ENCODE results near the gene OR2V1. TPM values are rescaled to one million over a fixed set of nuclear protein-coding genes. Genes with fewer than 3 reads are reported as not detected.

Gene OR2V1
- polyA plus RNA-seq, 1 donor (not counting 4 experiments of a cell fraction or from before 2014, with no cell fraction given): not detected

DNA sequence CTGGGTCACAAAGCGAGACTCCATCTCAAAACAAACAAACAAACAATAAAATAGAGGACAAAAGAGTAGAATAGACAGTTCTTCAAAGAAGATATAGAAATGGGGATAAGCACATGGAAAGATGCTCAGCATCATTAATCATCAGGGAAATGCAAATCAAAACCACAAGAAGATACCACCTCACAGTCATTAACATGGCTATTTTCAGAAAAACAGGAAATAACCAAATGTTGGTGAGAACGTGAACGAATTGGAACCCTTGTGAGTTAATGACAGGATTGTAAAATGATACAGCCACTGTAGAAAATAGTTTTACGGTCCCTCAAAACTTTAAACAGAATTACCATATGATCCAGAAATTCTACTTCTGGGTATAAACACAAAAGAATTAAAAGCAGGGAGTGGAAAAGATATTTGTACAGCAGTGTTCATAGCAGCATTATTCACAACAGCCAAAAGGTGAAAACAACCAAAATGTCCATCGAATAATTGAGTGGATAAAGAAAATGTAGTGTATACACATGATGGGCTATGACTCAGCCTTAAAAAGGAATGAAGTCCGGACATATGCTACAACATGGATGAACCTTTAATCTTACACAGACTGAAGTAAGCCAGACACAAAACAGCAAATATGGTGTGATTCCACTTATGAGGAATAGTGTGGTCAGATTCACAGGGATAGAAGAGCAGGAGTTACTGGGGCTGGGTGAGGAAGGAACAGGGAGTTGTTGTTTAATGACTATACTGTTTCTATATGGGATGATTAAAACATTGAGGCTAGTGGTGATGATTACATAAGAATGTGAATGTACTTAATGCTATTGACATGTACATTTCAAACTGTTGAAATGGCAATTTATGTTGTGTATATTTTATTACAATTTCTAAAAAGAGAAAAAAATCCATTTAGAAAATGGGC lies 36.1 kb upstream of the OR2V1 start:
- Histone ChIP-seq H3K9me1 (ENCODE audit: control insufficient read depth, extremely low read depth, insufficient read depth, low read length) (no peaks in the 10 kb centered on the region), H3K27me3 (ENCODE audit: control insufficient read depth, extremely low read depth, insufficient read depth, low read length) (no peaks in the 10 kb centered on the region), H3K79me2 (ENCODE audit: control insufficient read depth, insufficient read depth, low read length) (no peaks in the 10 kb centered on the region), H4K20me1 (ENCODE audit: control insufficient read depth, extremely low read depth, insufficient read depth, low read length) (no peaks in the 10 kb centered on the region), H3K27ac (ENCODE audit: control insufficient read depth, insufficient read depth, low read length) (no peak overlapping the region), H3K4me1 (ENCODE audit: control insufficient read depth, extremely low read depth, insufficient read depth, low read length) (peaks cover 8% of the 10 kb centered on the region), H3K4me3 (ENCODE audit: control insufficient read depth in 2 of 3, extremely low read depth in 1 of 3, insufficient read depth in 2 of 3, low read depth in 1 of 3, low read length in 3 of 3) (no peak overlapping the region), H2AFZ (ENCODE audit: control insufficient read depth, low read length) (no peak overlapping the region), H3K9me3 (ENCODE audit: control insufficient read depth, low read depth, low read length) (no peaks in the 10 kb centered on the region), H3K9ac (ENCODE audit: control insufficient read depth, extremely low read depth, insufficient read depth, low read length) (no peak overlapping the region), H3K36me3 (ENCODE audit: control insufficient read depth in 2 of 2, extremely low read depth in 1 of 2, insufficient read depth in 2 of 2, low read length in 2 of 2) (no peaks in the 10 kb centered on the region), H3K4me2 (ENCODE audit: control insufficient read depth, extremely low read depth, insufficient read depth, low read depth, low read length) (no peak overlapping the region)
- dilution Hi-C loops (cut with MboI; ENCODE audit: extremely low pct_ligation_motif_present, low sequenced_read_pairs): no loop called here
- FAIRE-seq (no peak), DNase-seq (ENCODE audit: low read depth, low spot score) (no peak)
- TF ChIP-seq, protein P1, sequence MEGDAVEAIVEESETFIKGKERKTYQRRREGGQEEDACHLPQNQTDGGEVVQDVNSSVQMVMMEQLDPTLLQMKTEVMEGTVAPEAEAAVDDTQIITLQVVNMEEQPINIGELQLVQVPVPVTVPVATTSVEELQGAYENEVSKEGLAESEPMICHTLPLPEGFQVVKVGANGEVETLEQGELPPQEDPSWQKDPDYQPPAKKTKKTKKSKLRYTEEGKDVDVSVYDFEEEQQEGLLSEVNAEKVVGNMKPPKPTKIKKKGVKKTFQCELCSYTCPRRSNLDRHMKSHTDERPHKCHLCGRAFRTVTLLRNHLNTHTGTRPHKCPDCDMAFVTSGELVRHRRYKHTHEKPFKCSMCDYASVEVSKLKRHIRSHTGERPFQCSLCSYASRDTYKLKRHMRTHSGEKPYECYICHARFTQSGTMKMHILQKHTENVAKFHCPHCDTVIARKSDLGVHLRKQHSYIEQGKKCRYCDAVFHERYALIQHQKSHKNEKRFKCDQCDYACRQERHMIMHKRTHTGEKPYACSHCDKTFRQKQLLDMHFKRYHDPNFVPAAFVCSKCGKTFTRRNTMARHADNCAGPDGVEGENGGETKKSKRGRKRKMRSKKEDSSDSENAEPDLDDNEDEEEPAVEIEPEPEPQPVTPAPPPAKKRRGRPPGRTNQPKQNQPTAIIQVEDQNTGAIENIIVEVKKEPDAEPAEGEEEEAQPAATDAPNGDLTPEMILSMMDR (optimal IDR thresholded peaks at IDR 0.05 in 1 of 3, IDR thresholded peaks at IDR 0.05 in 1 of 3, conservative IDR thresholded peaks at IDR 0.05 in 1 of 3; ENCODE audit: extremely low read depth in 1 of 3, insufficient read depth in 2 of 3, low read length in 3 of 3): no peak
- TF ChIP-seq EZH2 (IDR thresholded peaks at IDR 0.05; ENCODE audit: low read length): no peak

DNA sequence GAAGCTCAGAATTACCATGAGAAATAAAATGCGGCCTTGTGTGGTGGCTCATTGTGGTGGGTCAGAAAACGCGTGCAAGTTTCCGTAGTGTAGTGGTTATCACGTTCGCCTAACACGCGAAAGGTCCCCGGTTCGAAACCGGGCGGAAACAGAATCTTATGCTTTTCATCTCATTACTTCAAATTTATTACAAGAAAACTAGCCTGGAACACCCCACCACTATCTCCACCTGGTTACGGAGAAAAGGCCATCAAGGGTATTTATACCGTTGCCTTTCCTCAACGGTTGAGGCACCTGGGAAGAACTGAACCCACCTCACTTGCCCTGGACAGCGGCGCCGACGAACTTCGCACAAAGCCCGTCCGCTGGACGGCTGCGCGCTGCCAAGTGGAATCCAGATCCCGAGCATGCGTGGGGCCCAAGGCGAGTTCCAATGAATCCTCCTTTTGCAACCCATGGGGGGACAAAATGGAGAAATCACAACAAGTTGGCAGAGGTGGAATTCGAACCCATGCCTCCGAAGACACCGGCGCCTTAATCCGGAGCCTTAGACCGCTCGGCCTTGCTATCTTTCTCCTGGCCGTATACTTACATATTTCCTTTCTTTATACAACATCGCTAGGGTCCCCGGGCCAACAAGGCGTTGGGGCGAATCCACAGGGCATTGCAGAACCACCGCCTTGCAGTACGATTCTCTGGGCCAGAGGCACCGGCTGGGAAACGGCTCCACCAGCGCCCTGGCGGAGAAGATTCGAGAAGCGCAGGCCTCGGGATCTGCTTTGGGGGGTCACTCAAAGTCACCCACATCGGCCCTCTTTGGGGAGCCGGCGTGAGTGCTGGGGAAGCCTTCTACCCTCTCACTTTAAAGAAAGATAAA lies 33.3 kb upstream of the OR2V1 start:
- Histone ChIP-seq H3K9ac (ENCODE audit: control insufficient read depth, extremely low read depth, insufficient read depth, low read length) (no peak overlapping the region), H3K4me1 (ENCODE audit: control insufficient read depth, extremely low read depth, insufficient read depth, low read length) (peaks cover 15% of the 10 kb centered on the region), H3K9me1 (ENCODE audit: control insufficient read depth, extremely low read depth, insufficient read depth, low read length) (no peaks in the 10 kb centered on the region), H3K4me2 (ENCODE audit: control insufficient read depth, extremely low read depth, insufficient read depth, low read depth, low read length) (no peak overlapping the region), H3K79me2 (ENCODE audit: control insufficient read depth, insufficient read depth, low read length) (no peaks in the 10 kb centered on the region), H3K4me3 (ENCODE audit: control insufficient read depth in 2 of 3, extremely low read depth in 1 of 3, insufficient read depth in 2 of 3, low read depth in 1 of 3, low read length in 3 of 3) (no peak overlapping the region), H2AFZ (ENCODE audit: control insufficient read depth, low read length) (no peak overlapping the region), H4K20me1 (ENCODE audit: control insufficient read depth, extremely low read depth, insufficient read depth, low read length) (no peaks in the 10 kb centered on the region), H3K27ac (ENCODE audit: control insufficient read depth, insufficient read depth, low read length) (no peak overlapping the region), H3K36me3 (ENCODE audit: control insufficient read depth in 2 of 2, extremely low read depth in 1 of 2, insufficient read depth in 2 of 2, low read length in 2 of 2) (no peaks in the 10 kb centered on the region), H3K9me3 (ENCODE audit: control insufficient read depth, low read depth, low read length) (no peaks in the 10 kb centered on the region), H3K27me3 (ENCODE audit: control insufficient read depth, extremely low read depth, insufficient read depth, low read length) (no peaks in the 10 kb centered on the region)
- dilution Hi-C loops (cut with MboI; ENCODE audit: extremely low pct_ligation_motif_present, low sequenced_read_pairs): no loop called here
- TF ChIP-seq EZH2 (IDR thresholded peaks at IDR 0.05; ENCODE audit: low read length): no peak
- TF ChIP-seq, protein P1 (optimal IDR thresholded peaks at IDR 0.05 in 1 of 3, IDR thresholded peaks at IDR 0.05 in 1 of 3, conservative IDR thresholded peaks at IDR 0.05 in 1 of 3; ENCODE audit: extremely low read depth in 1 of 3, insufficient read depth in 2 of 3, low read length in 3 of 3): no peak
- peak; percentile 81 for FAIRE-seq
- no peak for DNase-seq (ENCODE audit: low read depth, low spot score)

All from keratinocyte (primary cell).